KMS-11 (cell line): Measurements from ENCODE around the gene AHNAK2.

Experiments used
- H2AFZ ChIP-seq: fragments of 200-600 bp; sonication (generic); 2 replicates; pipeline ENCODE4 v1.6.1; 2016; ENCODE audit warnings: antibody characterized with exemption, mixed run types, low read depth
- H3K27ac ChIP-seq: fragments of 200-600 bp; sonication (generic); 2 replicates; pipeline ENCODE4 v1.6.1; 2016; ENCODE audit warnings: mild to moderate bottlenecking, mixed run types
- H3K27me3 ChIP-seq: fragments of 200-600 bp; sonication (generic); 2 replicates; pipeline ENCODE4 v1.6.1; 2017; ENCODE audit warnings: mild to moderate bottlenecking, low read depth, mixed run types, moderate library complexity; ENCODE audit not compliant: insufficient read depth
- H3K36me3 ChIP-seq: fragments of 200-600 bp; sonication (generic); 2 replicates; pipeline ENCODE4 v1.6.1; 2017; ENCODE audit warnings: mild to moderate bottlenecking, mixed run types; ENCODE audit not compliant: insufficient read depth
- H3K4me1 ChIP-seq: fragments of 200-600 bp; sonication (generic); 2 replicates; pipeline ENCODE4 v1.6.1; 2016; ENCODE audit warnings: mild to moderate bottlenecking, low read depth, mixed run types; ENCODE audit not compliant: poor library complexity, severe bottlenecking
- H3K4me2 ChIP-seq: fragments of 200-600 bp; sonication (generic); 2 replicates; pipeline ENCODE4 v1.7.0; 2016; ENCODE audit warnings: mild to moderate bottlenecking, mixed run types
- H3K4me3 ChIP-seq: fragments of 200-600 bp; sonication (generic); IDR thresholded peaks from 2 replicates; pipeline ENCODE4 v1.6.1; 2017; ENCODE audit warnings: low read depth, low read length, mixed read lengths; ENCODE audit not compliant: insufficient read depth
- H3K79me2 ChIP-seq: fragments of 200-600 bp; sonication (generic); 2 replicates; pipeline ENCODE4 v1.6.1; 2016; ENCODE audit warnings: low read depth, mixed run types; ENCODE audit not compliant: insufficient read depth
- H3K9ac ChIP-seq: fragments of 200-600 bp; sonication (generic); 2 replicates; pipeline ENCODE4 v1.6.1; 2016; ENCODE audit warnings: mild to moderate bottlenecking, mixed run types
- H4K20me1 ChIP-seq: fragments of 200-600 bp; sonication (generic); 2 replicates; pipeline ENCODE4 v1.6.1; 2016; ENCODE audit warnings: mild to moderate bottlenecking, mixed run types; ENCODE audit not compliant: insufficient read depth
- TF ChIP-seq, protein P1 (sequence below): fragments of 200-600 bp; sonication (generic); conservative IDR thresholded peaks from 2 replicates; pipeline ENCODE4 v1.6.1; 2017; ENCODE audit warnings: low read depth, mild to moderate bottlenecking, antibody characterized with exemption, low read length, moderate library complexity, mixed read lengths

The AHNAK2 gene

GRCh38 chr14:104996032-104996431 is 17.9 kb upstream of the AHNAK2 start:
- H3K4me2 ChIP-seq, result no peak overlapping the region
- no peaks in the 10 kb centered on the region for H4K20me1 ChIP-seq
- no peak overlapping the region for H3K27ac ChIP-seq
- H3K9ac ChIP-seq, result no peak overlapping the region
- no peaks in the 10 kb centered on the region for H3K36me3 ChIP-seq
- H3K4me3 ChIP-seq, result no peak overlapping the region
- H3K79me2 ChIP-seq, result no peaks in the 10 kb centered on the region
- TF ChIP-seq, protein P1, sequence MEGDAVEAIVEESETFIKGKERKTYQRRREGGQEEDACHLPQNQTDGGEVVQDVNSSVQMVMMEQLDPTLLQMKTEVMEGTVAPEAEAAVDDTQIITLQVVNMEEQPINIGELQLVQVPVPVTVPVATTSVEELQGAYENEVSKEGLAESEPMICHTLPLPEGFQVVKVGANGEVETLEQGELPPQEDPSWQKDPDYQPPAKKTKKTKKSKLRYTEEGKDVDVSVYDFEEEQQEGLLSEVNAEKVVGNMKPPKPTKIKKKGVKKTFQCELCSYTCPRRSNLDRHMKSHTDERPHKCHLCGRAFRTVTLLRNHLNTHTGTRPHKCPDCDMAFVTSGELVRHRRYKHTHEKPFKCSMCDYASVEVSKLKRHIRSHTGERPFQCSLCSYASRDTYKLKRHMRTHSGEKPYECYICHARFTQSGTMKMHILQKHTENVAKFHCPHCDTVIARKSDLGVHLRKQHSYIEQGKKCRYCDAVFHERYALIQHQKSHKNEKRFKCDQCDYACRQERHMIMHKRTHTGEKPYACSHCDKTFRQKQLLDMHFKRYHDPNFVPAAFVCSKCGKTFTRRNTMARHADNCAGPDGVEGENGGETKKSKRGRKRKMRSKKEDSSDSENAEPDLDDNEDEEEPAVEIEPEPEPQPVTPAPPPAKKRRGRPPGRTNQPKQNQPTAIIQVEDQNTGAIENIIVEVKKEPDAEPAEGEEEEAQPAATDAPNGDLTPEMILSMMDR, result no peak
- H2AFZ ChIP-seq, result no peak overlapping the region
- no peaks in the 10 kb centered on the region for H3K27me3 ChIP-seq
- H3K4me1 ChIP-seq, result peaks cover 11% of the 10 kb centered on the region

DNA sequence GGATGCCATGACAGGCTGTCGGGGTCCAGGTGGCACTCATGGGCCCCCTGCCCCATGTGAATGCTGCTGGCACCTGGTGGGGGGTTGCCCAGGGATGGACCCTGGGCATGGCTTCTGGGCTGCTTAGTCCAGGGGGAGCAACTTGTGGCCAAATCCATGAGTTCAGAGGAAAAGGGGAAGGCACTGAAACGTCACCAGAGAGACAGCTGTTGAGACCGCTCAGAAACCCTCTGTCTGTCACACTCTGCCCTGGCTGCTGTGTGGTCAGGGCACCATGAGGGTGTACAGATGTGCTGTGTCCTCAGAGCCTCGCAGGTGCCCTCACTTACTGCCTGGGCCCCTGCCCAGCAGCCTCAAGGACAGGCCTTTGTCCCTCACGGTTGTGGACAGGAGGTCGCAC is 16.8 kb upstream of the AHNAK2 start:
- Histone ChIP-seq H4K20me1 (no peaks in the 10 kb centered on the region), H3K4me2 (no peak overlapping the region), H3K4me3 (no peak overlapping the region), H3K27me3 (no peaks in the 10 kb centered on the region), H2AFZ (no peak overlapping the region), H3K79me2 (no peaks in the 10 kb centered on the region), H3K9ac (no peak overlapping the region), H3K36me3 (no peaks in the 10 kb centered on the region), H3K4me1 (peaks cover 10% of the 10 kb centered on the region), H3K27ac (no peak overlapping the region)
- TF ChIP-seq, protein P1, result no peak

- Histone ChIP-seq H3K4me2 (no peak overlapping the region), H3K27ac (no peak overlapping the region), H3K9ac (no peak overlapping the region), H3K4me3 (no peak overlapping the region), H2AFZ (no peak overlapping the region), H3K27me3 (no peaks in the 10 kb centered on the region), H3K79me2 (no peaks in the 10 kb centered on the region), H3K36me3 (no peaks in the 10 kb centered on the region), H3K4me1 (peaks cover under 1% of the 10 kb centered on the region), H4K20me1 (no peaks in the 10 kb centered on the region)
- TF ChIP-seq, protein P1, result no peak
Measured at GRCh38 chr14:104993808-104994591, 15.8 kb upstream of the AHNAK2 start.

- H2AFZ ChIP-seq, result no peak overlapping the region
- no peak overlapping the region for H3K4me2 ChIP-seq
- no peaks in the 10 kb centered on the region for H4K20me1 ChIP-seq
- H3K4me1 ChIP-seq, result no peaks in the 10 kb centered on the region
- H3K79me2 ChIP-seq, result no peaks in the 10 kb centered on the region
- H3K27ac ChIP-seq, result no peak overlapping the region
- H3K36me3 ChIP-seq, result no peaks in the 10 kb centered on the region
- TF ChIP-seq, protein P1, result no peak
- no peak overlapping the region for H3K4me3 ChIP-seq
- no peaks in the 10 kb centered on the region for H3K27me3 ChIP-seq
- H3K9ac ChIP-seq, result no peak overlapping the region
Measured at GRCh38 chr14:104993306-104993705, 15.1 kb upstream of the AHNAK2 start.
